Right atrium auricular region (tissue), 2 donors: ENCODE results near the gene DR1. TPM values are rescaled to one million over a fixed set of nuclear protein-coding genes. Genes with fewer than 3 reads are reported as not detected.

Source experiments
- DNase-seq: peaks from one replicate; pipeline ENCODE4 v3.0.0-alpha.2; 2019; ENCODE audit warnings: low spot score
- H3K27ac ChIP-seq, 2 donors: fragments of 200-600 bp; sonication (generic); 1 replicate in 1 of 2; 2 replicates in 1 of 2; pipeline ENCODE4 v1.5.1; 2016 to 2019
- H3K27me3 ChIP-seq, 2 donors: fragments of 200-600 bp; sonication (generic); one replicate each; pipeline versions ENCODE4 v1.5.1 to v1.6.0; 2017 to 2019
- H3K36me3 ChIP-seq: fragments of 200-600 bp; sonication (generic); one replicate; pipeline ENCODE4 v1.5.1; 2016
- H3K4me1 ChIP-seq, 2 donors: fragments of 200-600 bp; sonication (generic); one replicate each; pipeline versions ENCODE4 v1.5.1 to v1.6.0; 2017 to 2019
- H3K4me3 ChIP-seq, 2 donors: fragments of 200-600 bp; sonication (generic); 1 replicate in 1 of 2; 2 replicates in 1 of 2; pipeline ENCODE4 v1.5.1; 2017 to 2019; ENCODE audit warnings: mild to moderate bottlenecking in 1 of 2, moderate library complexity in 1 of 2
- H3K9me3 ChIP-seq, 2 donors: fragments of 200-600 bp; sonication (generic); one replicate each; pipeline ENCODE4 v1.5.1; 2019
- total RNA-seq, 2 donors: library from RNA; depleted of rRNA; stranded (reverse); fragments of >200 nt; gene quantifications; one replicate each; pipeline ENCODE4 v1.1.0, GENCODE V29; 2016
- TF ChIP-seq, protein P1 (sequence below), 2 donors: fragments of 200-600 bp; sonication (generic); IDR thresholded peaks; one replicate each; pipeline ENCODE4 v1.5.1; 2019; ENCODE audit warnings: antibody characterized with exemption in 2 of 2

DR1 gene
- total RNA-seq, 2 donors from 2014 or later = 19.3 to 28.9 TPM

DNA sequence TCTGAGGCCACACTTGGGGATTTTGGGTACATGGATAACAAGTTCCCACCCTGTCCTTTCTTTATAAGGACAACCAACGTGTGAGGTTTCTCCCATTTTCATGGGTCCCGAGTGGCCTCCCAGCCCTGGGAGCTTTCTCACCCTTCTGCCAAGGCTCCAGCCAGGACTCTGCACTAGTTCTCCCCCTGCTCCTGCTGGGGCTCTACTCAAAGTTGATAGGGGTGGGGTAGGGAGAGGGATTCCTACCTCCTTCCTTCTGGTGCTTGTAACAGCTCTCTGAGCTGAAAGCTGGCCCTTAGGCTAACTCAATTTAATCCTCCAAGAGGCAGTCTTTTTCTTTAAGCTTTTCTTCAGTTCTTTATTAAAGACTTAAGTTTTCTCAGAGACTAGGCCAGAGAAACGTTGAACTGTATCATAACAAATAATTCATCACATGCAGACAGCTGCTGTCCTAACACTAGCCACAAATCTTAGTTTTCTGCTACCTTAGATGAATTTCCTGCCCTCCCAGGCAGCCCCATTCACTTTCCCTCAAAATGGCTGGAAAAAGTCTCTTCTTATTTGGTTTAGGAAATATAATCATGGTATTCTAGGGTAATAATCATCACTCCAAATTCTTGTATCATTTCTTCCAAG, 22.4 kb upstream of the DR1 start:
- H3K27me3 ChIP-seq = no peaks in the 10 kb centered on the region
- no peaks in the 10 kb centered on the region for H3K4me1 ChIP-seq
- H3K36me3 ChIP-seq = no peaks in the 10 kb centered on the region
- no peak overlapping the region for H3K4me3 ChIP-seq
- H3K9me3 ChIP-seq = no peaks in the 10 kb centered on the region
- no peak overlapping the region for H3K27ac ChIP-seq
- no peak for DNase-seq
- TF ChIP-seq, protein P1, sequence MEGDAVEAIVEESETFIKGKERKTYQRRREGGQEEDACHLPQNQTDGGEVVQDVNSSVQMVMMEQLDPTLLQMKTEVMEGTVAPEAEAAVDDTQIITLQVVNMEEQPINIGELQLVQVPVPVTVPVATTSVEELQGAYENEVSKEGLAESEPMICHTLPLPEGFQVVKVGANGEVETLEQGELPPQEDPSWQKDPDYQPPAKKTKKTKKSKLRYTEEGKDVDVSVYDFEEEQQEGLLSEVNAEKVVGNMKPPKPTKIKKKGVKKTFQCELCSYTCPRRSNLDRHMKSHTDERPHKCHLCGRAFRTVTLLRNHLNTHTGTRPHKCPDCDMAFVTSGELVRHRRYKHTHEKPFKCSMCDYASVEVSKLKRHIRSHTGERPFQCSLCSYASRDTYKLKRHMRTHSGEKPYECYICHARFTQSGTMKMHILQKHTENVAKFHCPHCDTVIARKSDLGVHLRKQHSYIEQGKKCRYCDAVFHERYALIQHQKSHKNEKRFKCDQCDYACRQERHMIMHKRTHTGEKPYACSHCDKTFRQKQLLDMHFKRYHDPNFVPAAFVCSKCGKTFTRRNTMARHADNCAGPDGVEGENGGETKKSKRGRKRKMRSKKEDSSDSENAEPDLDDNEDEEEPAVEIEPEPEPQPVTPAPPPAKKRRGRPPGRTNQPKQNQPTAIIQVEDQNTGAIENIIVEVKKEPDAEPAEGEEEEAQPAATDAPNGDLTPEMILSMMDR (IDR thresholded peaks at IDR 0.05) = no peak

DNA sequence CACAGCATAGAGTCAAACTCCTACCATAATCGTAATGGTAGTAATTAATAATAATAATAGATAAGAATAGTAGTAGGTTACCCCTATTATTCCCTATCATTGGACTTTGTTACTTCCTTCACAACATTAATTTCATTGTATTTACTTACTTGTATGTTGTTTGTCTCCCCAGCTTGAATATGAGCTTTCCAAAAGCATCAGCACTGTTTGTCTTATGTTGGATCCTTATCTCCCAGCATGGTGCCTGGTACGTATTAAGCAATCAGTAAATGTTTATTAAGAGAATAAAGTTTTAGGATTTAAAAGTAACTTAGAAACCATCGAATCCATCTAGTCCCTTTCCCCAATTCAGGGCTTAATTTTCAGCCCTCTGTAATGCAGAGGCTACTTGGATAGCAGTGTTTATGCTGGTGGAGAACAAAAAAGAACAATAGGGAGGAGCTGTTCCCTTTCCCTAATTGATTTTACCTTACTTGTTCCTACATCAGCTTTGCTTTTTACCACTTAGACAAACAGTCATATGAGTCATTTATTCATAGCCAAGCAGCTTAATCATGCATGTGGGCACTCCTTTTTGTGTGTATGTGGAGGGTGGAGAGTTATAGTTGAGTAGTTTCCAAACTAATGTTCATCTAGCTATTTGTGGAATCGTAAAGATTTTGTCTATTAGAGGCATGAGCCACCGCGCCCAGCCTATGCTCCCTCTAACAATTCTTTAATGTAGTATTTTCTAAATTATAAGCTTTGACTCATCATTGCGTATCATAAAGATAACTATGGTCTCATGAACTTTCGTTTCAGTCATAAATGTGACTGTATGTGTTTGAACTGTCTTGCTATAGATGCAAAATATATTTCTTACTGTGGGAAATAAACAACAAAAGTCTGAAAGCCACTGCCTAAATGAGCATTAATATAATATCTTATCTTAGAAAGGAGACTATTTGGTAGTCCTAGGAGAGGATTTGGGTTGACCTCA, 20.9 kb upstream of the DR1 start:
- Histone ChIP-seq H3K9me3 (no peaks in the 10 kb centered on the region), H3K27ac (no peak overlapping the region), H3K27me3 (no peaks in the 10 kb centered on the region), H3K4me3 (no peak overlapping the region), H3K4me1 (no peaks in the 10 kb centered on the region), H3K36me3 (no peaks in the 10 kb centered on the region)
- TF ChIP-seq, protein P1 (IDR thresholded peaks at IDR 0.05) = no peak
- DNase-seq = no peak

DNA sequence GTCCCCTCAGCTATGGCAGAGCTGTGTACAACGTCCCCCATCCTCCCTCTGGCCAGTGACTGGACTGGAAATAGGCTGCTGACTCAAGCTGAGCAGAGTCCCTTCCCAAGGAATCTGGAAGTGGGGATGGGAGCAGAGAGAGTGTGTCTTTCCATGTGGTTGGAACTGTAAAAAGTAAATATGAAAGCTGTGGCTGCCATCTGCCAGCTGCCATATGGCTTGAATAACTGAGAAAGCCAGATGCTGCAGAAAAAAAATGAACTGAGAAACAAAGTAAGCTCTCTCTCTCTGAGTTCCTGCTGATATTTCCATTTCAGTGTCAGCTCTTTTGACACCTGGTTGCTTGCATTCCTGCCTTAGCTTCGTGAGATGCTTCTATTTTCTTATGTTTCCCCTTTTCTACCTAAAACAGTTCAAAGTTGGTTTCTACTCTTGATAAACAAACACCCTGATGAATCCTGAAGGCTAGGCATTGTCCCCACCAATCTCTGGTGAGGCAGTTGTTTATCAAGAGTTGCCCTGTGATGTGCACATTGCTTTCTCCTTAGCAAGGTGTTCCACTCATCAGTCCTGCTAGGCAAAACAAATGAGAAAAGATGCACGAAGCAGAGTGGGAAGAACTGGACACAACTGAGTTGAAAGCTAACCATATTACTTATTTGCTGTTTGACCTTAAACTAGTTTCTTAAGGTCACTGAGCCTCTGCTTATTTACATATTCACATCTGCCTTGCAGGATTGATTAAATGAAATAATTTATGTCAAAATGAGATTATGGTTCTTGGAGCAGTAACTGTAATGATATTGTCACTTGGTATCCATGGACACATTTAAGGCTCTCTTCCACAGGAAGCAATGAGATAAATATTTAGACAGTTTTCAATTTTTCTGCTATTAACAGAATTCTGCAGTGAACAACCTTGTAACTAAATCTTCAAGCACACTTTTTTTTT, 16.6 kb upstream of the DR1 start:
- H3K9me3 ChIP-seq = no peaks in the 10 kb centered on the region
- DNase-seq = no peak
- no peaks in the 10 kb centered on the region for H3K27me3 ChIP-seq
- H3K36me3 ChIP-seq = no peaks in the 10 kb centered on the region
- H3K4me3 ChIP-seq = no peak overlapping the region
- H3K4me1 ChIP-seq = no peaks in the 10 kb centered on the region
- TF ChIP-seq, protein P1 (IDR thresholded peaks at IDR 0.05) = no peak
- no peak overlapping the region for H3K27ac ChIP-seq

DNA sequence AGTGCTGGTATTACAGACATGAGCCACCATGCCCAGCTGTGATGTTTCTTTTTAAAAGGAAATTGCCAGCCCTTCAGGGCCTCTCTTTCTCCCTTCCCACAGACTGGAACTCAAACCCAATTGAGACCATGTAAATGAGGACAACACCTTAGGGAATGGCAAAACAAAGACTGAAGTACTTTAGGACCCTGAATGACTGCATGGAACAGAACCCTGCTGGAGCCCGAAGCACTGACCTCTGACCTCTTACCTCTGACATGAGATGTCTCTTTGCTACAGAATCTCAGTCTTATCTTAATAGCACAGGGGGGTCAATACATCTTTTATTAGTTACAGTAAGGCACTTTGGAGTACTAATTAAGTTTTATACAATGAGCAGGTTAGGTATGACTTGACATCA, 15.5 kb upstream of the DR1 start:
- H3K36me3 ChIP-seq = no peaks in the 10 kb centered on the region
- no peaks in the 10 kb centered on the region for H3K4me1 ChIP-seq
- no peaks in the 10 kb centered on the region for H3K27me3 ChIP-seq
- no peak overlapping the region for H3K27ac ChIP-seq
- DNase-seq = no peak
- TF ChIP-seq, protein P1 (IDR thresholded peaks at IDR 0.05) = no peak
- H3K4me3 ChIP-seq = no peak overlapping the region
- H3K9me3 ChIP-seq = no peaks in the 10 kb centered on the region

DNA sequence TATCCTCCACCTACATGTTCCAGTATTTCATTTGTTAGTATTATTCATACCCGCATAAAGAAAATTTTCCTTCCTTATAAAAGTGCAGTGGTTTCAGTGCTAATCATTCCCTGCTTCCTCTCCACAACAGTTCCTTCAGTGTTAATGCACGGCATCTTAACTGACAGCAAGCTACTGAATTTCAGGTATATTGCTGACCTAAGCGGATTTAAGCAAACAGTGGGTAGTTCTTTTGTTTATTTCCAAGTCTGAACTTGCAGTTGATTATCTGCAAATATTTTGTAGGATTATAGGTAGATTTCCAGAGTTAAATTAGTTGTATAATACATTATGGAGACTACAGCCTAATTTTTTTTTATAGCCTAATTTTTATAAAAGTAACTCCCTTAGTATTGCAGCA, 15.1 kb upstream of the DR1 start:
- no peak overlapping the region for H3K27ac ChIP-seq
- TF ChIP-seq, protein P1 (IDR thresholded peaks at IDR 0.05) = no peak
- no peak overlapping the region for H3K4me3 ChIP-seq
- no peak for DNase-seq
- H3K4me1 ChIP-seq = no peaks in the 10 kb centered on the region
- H3K27me3 ChIP-seq = no peaks in the 10 kb centered on the region
- H3K9me3 ChIP-seq = no peaks in the 10 kb centered on the region
- no peaks in the 10 kb centered on the region for H3K36me3 ChIP-seq
